ENCODE measurements around the gene FARP1. TPM values are rescaled to one million over a fixed set of nuclear protein-coding genes. Genes with fewer than 3 reads are reported as not detected.

FARP1 gene
- total RNA-seq, 3 donors from 2014 or later, result 0.45 to 0.86 (median 0.63) TPM

GRCh38 chr13:98315466-98315865 is 172.6 kb downstream of the FARP1 start:
- H3K4me1 Mint-ChIP-seq (ENCODE audit: low read depth), result no peaks in the 10 kb centered on the region
- no peak for DNase-seq
- H3K27me3 Mint-ChIP-seq (ENCODE audit: low read depth), result peaks cover 17% of the 10 kb centered on the region
- no peaks in the 10 kb centered on the region for H3K36me3 Mint-ChIP-seq (ENCODE audit: insufficient read depth)
- H3K9me3 Mint-ChIP-seq, result no peaks in the 10 kb centered on the region
- H3K4me3 Mint-ChIP-seq, result no peak overlapping the region
- ATAC-seq, result no peak

- no peak for ATAC-seq
- Mint-ChIP-seq H3K27me3 (ENCODE audit: low read depth) (peaks cover 17% of the 10 kb centered on the region), H3K4me3 (no peak overlapping the region), H3K36me3 (ENCODE audit: insufficient read depth) (no peaks in the 10 kb centered on the region), H3K4me1 (ENCODE audit: low read depth) (no peaks in the 10 kb centered on the region), H3K9me3 (no peaks in the 10 kb centered on the region)
- no peak for DNase-seq
These were observed 173.0 kb downstream of the FARP1 start for GRCh38 chr13:98315902-98316301.

- no peak overlapping the region for H3K4me3 Mint-ChIP-seq
- H3K4me1 Mint-ChIP-seq (ENCODE audit: low read depth), result no peaks in the 10 kb centered on the region
- no peaks in the 10 kb centered on the region for H3K9me3 Mint-ChIP-seq
- no peaks in the 10 kb centered on the region for H3K36me3 Mint-ChIP-seq (ENCODE audit: insufficient read depth)
- ATAC-seq (no peak), DNase-seq (no peak)
- H3K27me3 Mint-ChIP-seq (ENCODE audit: low read depth), result peaks cover 20% of the 10 kb centered on the region
These were observed 174.8 kb downstream of the FARP1 start for GRCh38 chr13:98317573-98318171.

- peaks cover 20% of the 10 kb centered on the region for H3K27me3 Mint-ChIP-seq (ENCODE audit: low read depth)
- ATAC-seq, result no peak
- no peaks in the 10 kb centered on the region for H3K9me3 Mint-ChIP-seq
- DNase-seq, result no peak
- H3K4me1 Mint-ChIP-seq (ENCODE audit: low read depth), result no peaks in the 10 kb centered on the region
- H3K4me3 Mint-ChIP-seq, result no peak overlapping the region
- H3K36me3 Mint-ChIP-seq (ENCODE audit: insufficient read depth), result no peaks in the 10 kb centered on the region
These were observed 175.5 kb downstream of the FARP1 start for GRCh38 chr13:98318263-98318878.

GRCh38 chr13:98320561-98321105 is 177.7 kb downstream of the FARP1 start:
- peaks cover 19% of the 10 kb centered on the region for H3K27me3 Mint-ChIP-seq (ENCODE audit: low read depth)
- H3K4me1 Mint-ChIP-seq (ENCODE audit: low read depth), result no peaks in the 10 kb centered on the region
- H3K4me3 Mint-ChIP-seq, result no peak overlapping the region
- DNase-seq (no peak), ATAC-seq (no peak)
- H3K9me3 Mint-ChIP-seq, result no peaks in the 10 kb centered on the region
- no peaks in the 10 kb centered on the region for H3K36me3 Mint-ChIP-seq (ENCODE audit: insufficient read depth)

- Mint-ChIP-seq H3K9me3 (no peaks in the 10 kb centered on the region), H3K27me3 (ENCODE audit: low read depth) (peaks cover 19% of the 10 kb centered on the region), H3K4me3 (no peak overlapping the region), H3K4me1 (ENCODE audit: low read depth) (no peaks in the 10 kb centered on the region), H3K36me3 (ENCODE audit: insufficient read depth) (no peaks in the 10 kb centered on the region)
- DNase-seq (no peak), ATAC-seq (no peak)
These were observed 178.5 kb downstream of the FARP1 start for GRCh38 chr13:98321395-98321794.

- H3K4me3 Mint-ChIP-seq, result no peak overlapping the region
- H3K27me3 Mint-ChIP-seq (ENCODE audit: low read depth), result peaks cover 13% of the 10 kb centered on the region
- ATAC-seq (no peak), DNase-seq (no peak)
- H3K36me3 Mint-ChIP-seq (ENCODE audit: insufficient read depth), result no peaks in the 10 kb centered on the region
- no peaks in the 10 kb centered on the region for H3K9me3 Mint-ChIP-seq
- H3K4me1 Mint-ChIP-seq (ENCODE audit: low read depth), result no peaks in the 10 kb centered on the region
These were observed 179.3 kb downstream of the FARP1 start for GRCh38 chr13:98322091-98322718.

- Mint-ChIP-seq H3K36me3 (ENCODE audit: insufficient read depth) (no peaks in the 10 kb centered on the region), H3K4me1 (ENCODE audit: low read depth) (no peaks in the 10 kb centered on the region), H3K9me3 (no peaks in the 10 kb centered on the region), H3K27me3 (ENCODE audit: low read depth) (peaks cover 4% of the 10 kb centered on the region), H3K4me3 (no peak overlapping the region)
- ATAC-seq (no peak), DNase-seq (no peak)
These were observed 181.2 kb downstream of the FARP1 start for GRCh38 chr13:98324105-98324504.

GRCh38 chr13:98325724-98326123 is 182.8 kb downstream of the FARP1 start:
- H3K36me3 Mint-ChIP-seq (ENCODE audit: insufficient read depth), result no peaks in the 10 kb centered on the region
- DNase-seq (no peak), ATAC-seq (no peak)
- no peak overlapping the region for H3K4me3 Mint-ChIP-seq
- H3K9me3 Mint-ChIP-seq, result no peaks in the 10 kb centered on the region
- peaks cover 4% of the 10 kb centered on the region for H3K27me3 Mint-ChIP-seq (ENCODE audit: low read depth)
- H3K4me1 Mint-ChIP-seq (ENCODE audit: low read depth), result no peaks in the 10 kb centered on the region

- ATAC-seq, result no peak
- Mint-ChIP-seq H3K27me3 (ENCODE audit: low read depth) (peaks cover 2% of the 10 kb centered on the region), H3K36me3 (ENCODE audit: insufficient read depth) (no peaks in the 10 kb centered on the region), H3K4me1 (ENCODE audit: low read depth) (no peaks in the 10 kb centered on the region), H3K4me3 (no peak overlapping the region), H3K9me3 (no peaks in the 10 kb centered on the region)
- no peak for DNase-seq
These were observed 183.4 kb downstream of the FARP1 start for GRCh38 chr13:98326291-98326690.

GRCh38 chr13:98327371-98328270 is 184.7 kb downstream of the FARP1 start:
- no peaks in the 10 kb centered on the region for H3K9me3 Mint-ChIP-seq
- H3K4me1 Mint-ChIP-seq (ENCODE audit: low read depth), result no peaks in the 10 kb centered on the region
- H3K36me3 Mint-ChIP-seq (ENCODE audit: insufficient read depth), result no peaks in the 10 kb centered on the region
- H3K27me3 Mint-ChIP-seq (ENCODE audit: low read depth), result peaks cover 1% of the 10 kb centered on the region
- no peak overlapping the region for H3K4me3 Mint-ChIP-seq
- DNase-seq, result no peak
- ATAC-seq, result no peak

GRCh38 chr13:98328511-98328910 is 185.6 kb downstream of the FARP1 start:
- Mint-ChIP-seq H3K4me1 (ENCODE audit: low read depth) (no peaks in the 10 kb centered on the region), H3K9me3 (no peaks in the 10 kb centered on the region), H3K4me3 (no peak overlapping the region), H3K27me3 (ENCODE audit: low read depth) (peaks cover 1% of the 10 kb centered on the region), H3K36me3 (ENCODE audit: insufficient read depth) (no peaks in the 10 kb centered on the region)
- no peak for DNase-seq
- ATAC-seq, result no peak

GRCh38 chr13:98332222-98332621 is 189.3 kb downstream of the FARP1 start:
- Mint-ChIP-seq H3K36me3 (ENCODE audit: insufficient read depth) (no peaks in the 10 kb centered on the region), H3K9me3 (peaks cover 3% of the 10 kb centered on the region), H3K27me3 (ENCODE audit: low read depth) (peaks cover 9% of the 10 kb centered on the region), H3K4me1 (ENCODE audit: low read depth) (no peaks in the 10 kb centered on the region), H3K4me3 (no peak overlapping the region)
- DNase-seq, result no peak
- ATAC-seq, result no peak

GRCh38 chr13:98332691-98333090 is 189.8 kb downstream of the FARP1 start:
- Mint-ChIP-seq H3K36me3 (ENCODE audit: insufficient read depth) (no peaks in the 10 kb centered on the region), H3K4me3 (no peak overlapping the region), H3K9me3 (peaks cover 3% of the 10 kb centered on the region), H3K4me1 (ENCODE audit: low read depth) (no peaks in the 10 kb centered on the region), H3K27me3 (ENCODE audit: low read depth) (peaks cover 9% of the 10 kb centered on the region)
- DNase-seq, result no peak
- no peak for ATAC-seq

Measured in activated T-cell treated with anti-CD3 and anti-CD28 coated beads, Interleukin-2, amount 50 U/mL, for 4 hours (primary cell).